ENCODE results near the gene DGKQ. TPM values are rescaled to one million over a fixed set of nuclear protein-coding genes. Genes with fewer than 3 reads are reported as not detected.

Gene DGKQ
- total and polyA plus RNA-seq, 2 experiments from 2014 or later, result 4.0 to 22.4 TPM

DNA sequence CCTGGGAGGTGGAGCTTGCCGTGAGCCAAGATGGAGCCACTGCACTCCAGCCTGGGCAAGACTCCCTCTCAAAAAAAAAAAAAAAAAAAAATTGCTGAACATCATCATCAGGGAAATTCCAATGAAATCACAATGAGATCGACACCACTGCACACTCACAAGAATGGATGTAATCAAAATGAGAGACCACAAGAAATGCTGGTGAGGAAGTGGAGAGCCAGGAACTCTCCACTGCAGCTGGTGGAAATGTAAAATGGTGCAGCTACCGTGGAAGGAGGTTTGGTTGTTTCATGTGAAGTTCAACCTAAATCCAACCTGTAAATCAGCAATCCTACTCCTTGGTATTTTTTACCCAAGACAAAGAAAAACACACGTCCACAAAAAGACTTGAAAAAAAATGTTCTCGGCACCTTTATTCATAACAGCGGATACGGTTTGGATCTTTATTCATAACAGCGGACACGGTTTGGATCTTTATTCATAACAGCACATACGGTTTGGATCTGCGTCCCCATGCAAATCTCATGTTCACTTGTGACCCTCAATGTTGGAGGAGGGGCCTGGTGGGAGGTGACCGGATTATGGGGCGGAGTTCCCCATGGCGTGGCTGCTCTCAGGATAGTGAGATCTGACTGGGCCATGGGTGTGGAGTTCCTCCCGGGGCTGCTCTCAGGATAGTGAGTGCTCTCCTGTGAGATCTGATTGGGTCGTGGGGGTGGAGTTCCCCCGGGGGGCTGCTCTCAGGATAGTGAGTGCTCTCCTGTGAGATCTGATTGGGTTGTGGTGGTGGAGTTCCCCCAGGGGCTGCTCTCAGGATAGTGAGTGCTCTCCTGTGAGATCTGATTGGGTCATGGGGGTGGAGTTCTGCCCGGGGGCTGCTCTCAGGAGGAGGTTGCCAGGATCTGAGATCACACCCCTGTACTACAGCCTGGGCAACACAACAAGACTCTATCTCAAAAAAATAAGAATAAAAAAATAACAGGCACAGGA is 49.0 kb downstream of the DGKQ start (continued):
- TF ChIP-seq ETS1 (IDR thresholded peaks at IDR 0.05) (no peak), ZNF114 (CRISPR knock-in tag; IDR thresholded peaks at IDR 0.05) (no peak), STAT1 (IDR thresholded peaks at IDR 0.05; ENCODE audit: unreplicated experiment) (no peak), ZNF331 (CRISPR knock-in tag; IDR thresholded peaks at IDR 0.05; ENCODE audit: low read depth) (no peak), EZH2phosphoT487 (IDR thresholded peaks at IDR 0.05; ENCODE audit: unreplicated experiment) (no peak), POLR2AphosphoS5 (IDR thresholded peaks at IDR 0.05; ENCODE audit: low read depth) (no peak), ZNF462 (CRISPR knock-in tag; IDR thresholded peaks at IDR 0.05) (no peak)

Measured in GM23338 (cell line).